GM18870 (cell line): ENCODE measurements around the gene SYNGR2.

Source experiments
- ATAC-seq: cut with Tn5 transposase; IDR thresholded peaks from one replicate; pipeline ENCODE4 v1.9.1; 2021; ENCODE audit warnings: moderate library complexity; ENCODE audit not compliant: unreplicated experiment

SYNGR2 gene, protein sequence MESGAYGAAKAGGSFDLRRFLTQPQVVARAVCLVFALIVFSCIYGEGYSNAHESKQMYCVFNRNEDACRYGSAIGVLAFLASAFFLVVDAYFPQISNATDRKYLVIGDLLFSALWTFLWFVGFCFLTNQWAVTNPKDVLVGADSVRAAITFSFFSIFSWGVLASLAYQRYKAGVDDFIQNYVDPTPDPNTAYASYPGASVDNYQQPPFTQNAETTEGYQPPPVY

DNA sequence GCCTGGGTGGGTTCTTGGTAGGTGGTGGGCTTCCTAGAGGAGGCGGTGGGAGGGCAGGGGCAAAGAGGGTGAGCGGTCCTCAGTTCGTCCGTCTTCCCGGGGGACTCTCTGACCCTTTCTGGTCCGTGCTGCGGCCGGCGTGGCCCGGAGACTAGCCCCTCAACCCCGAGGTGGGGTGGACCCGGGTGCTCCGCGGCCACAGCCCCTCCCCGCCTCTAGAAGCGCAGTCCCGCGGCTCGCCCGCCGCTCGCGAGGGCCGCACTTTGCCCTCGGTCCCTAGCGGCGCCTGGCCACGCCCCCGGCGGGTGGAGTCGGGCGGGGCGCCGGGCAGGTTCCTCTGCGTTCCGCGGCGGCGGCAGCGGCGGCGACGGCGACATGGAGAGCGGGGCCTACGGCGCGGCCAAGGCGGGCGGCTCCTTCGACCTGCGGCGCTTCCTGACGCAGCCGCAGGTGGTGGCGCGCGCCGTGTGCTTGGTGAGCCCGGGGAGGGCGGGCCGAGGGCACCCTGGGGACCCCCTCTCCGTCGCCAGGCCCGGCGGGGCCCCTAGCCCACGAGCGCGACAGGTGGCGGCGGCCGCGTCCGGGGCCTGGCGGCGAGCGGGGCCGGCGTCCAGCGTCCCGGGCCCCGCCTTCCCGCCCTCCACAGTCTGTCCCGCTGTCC is at the start of gene SYNGR2:
SYNGR2 (plus strand) TSS at position 340 of the 661 bp plus-strand sequence; CDS start at position 376, 36 bp downstream.
- ATAC-seq, result no peak

DNA sequence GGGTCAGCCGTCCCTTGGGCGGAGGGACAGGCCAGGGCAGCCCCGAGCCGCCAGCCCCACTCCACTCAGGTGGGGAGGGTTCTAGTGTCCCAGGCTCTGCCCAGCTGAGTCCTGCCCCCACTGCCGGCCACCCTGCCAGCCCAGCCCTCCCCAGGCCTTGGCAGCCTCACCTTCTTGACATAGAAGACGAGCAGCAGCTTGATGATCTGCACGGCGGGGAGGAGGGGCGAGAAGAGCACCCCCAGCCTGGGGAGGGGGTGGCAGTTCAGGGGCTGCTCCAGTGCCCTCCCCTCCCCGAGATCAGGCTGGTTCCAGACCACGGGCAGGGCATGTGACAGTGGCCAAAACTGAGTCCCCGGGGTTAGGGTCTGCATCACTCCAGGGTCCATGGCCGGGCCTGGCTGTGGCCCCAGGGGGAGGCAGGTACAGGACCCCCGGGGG is 49.6 kb upstream of the SYNGR2 start:
- no peak for ATAC-seq

- ATAC-seq, result no peak
Observed at GRCh38 chr17:78120537-78120936, 47.8 kb upstream of the SYNGR2 start.

GRCh38 chr17:78120971-78121800 is 47.2 kb upstream of the SYNGR2 start:
- no peak for ATAC-seq

DNA sequence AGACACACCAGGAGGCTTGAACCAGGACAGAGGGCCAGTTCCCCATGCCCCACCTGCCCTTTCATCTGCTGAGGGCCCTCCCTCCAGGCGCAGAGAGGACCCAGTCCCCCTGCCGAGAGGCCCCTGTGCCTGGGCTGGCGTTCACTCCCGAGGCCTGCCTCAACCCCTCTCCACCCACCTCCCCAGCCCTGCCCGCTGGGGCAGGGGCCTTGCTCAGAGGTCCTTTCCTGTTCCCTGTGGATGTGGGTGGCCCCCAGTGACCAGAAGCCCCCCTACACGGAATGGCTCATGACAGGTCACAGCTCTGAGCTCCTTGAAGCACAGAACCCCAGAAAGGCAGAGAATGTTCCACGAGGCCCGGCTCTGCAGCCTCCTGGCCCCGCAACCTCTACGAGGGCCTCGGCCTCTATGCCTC is 46.6 kb upstream of the SYNGR2 start:
- ATAC-seq, result no peak

GRCh38 chr17:78122216-78122930 is 46.0 kb upstream of the SYNGR2 start:
- ATAC-seq, result no peak

DNA sequence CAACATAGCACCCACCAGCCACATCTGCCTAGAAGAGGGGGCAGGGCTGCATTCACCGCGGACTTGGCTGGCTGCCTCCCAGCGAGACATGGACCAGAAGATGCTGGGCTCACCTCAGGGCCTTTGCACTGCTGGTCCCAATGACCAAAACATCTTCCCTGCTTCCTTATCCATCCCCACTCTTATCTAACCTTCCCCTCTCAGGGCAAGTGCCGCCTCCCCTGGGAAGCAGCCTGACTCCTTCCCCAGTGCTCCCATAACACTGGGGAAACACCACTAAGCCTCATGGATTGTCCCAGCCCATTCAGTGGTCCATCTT is 45.5 kb upstream of the SYNGR2 start:
- ATAC-seq, result no peak

DNA sequence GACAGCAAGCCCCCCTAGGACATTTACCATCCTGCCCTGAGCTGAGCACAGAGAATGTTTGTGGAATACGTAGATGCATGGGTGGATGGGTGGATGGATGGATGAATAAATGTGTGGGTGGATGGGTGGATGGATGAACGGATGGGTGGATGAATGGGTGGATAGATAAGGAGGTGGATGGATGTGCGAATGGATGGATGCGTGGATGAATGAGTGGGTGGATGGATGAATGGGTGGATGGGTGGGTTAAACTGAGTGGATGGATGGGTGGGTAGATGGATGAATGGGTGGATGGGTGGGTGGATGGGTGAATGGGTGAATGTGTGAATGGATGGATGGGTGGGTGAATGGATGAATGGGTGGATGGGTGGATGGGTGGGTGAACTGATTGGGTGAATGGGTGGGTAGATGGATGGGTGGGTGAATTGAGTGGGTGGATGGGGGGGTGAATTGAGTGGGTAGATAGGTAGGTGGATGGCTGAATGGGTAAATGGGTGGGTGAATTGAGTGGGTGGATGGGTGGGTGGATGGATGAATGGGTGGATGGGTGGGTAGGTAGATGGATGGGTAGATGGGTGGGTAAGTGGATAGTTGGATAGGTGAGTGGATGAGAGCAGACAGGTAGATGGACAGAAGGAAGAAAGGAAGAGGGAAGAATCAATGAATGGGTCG is 45.0 kb upstream of the SYNGR2 start:
- ATAC-seq, result no peak

DNA sequence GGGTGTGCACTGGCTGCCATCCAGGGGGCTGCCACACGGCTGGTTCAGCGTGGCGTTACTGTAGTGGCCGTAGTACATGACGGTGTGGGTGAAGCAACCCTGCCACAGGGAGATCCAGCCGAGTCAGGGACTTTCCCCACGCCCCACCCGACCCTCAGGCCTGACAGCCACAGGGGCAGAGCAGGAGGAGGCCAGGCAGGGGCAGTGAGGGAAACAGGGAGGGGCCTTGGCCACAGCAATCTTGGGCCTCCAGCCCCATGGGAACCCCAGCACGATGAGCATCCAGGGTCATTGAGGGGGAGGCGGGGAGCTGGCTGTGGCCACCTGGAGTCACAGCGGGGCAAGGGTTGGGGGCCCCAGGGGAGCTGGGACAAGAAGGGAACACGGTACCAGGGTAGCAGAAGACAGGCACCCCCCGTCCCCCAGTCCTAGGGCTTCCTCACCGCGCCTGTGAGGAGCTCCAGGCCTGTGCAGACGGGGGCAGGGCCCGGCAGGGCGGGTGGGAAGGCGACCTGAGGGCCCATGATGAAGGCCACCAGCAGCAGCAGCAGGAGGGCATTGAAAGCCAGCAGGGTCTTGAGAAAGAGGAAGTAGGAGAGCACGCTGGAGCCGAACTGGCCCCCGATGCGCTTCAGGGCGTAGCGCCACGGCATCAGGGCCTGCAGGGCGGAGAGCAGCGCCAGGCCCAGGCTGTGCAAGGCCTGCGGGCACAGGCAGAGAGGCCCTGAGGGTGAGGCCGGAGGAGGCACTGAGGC is 44.1 kb upstream of the SYNGR2 start:
- no peak for ATAC-seq

GRCh38 chr17:78124836-78125137 is 43.6 kb upstream of the SYNGR2 start:
- ATAC-seq, result no peak

GRCh38 chr17:78125138-78125913 is 43.1 kb upstream of the SYNGR2 start:
- no peak for ATAC-seq

DNA sequence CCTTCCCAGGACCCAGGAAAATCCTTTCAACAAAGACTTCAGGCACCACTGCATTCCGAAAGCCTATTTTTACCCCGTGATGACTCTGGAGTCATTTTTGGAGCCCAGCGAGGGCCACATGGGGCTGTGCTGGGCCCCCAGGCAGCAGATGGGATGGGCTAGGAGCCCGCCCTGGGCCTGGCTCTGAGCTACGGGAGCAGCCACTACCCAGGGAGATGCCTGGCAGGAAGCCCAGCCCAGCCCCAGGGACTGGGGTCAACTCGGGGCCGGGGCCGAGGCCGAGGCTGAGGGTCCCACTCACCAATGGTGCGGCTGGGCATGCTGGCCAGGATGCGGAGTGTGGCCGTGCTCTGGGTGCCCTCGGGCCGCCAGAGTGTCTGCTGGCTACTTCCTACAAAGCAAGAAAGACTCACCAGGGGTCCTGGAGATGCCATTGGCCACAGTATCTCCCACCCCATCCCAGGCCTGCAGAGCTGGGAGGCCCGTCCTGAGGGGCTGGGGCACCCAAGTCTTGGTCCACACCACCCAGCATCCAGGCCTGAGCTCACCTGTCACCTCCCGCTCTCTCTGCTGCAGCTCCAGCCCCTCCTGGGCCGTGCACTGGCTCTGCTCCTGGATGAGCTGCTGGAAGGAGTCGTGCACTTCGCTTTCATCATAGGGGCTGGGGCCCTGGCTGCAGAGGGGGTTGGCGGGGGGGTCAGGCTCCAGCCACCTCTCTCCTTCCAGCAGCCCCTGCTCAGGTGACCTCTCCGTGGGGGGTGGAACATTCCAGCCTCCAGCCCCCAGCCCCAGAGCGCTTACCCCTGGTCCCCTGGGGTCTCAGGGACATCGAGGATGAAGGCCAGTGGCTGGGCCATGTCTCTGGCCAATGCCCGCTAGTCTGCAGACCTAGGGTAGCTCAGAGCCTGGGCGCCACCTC is 42.1 kb upstream of the SYNGR2 start:
- no peak for ATAC-seq

GRCh38 chr17:78126895-78127238 is 41.5 kb upstream of the SYNGR2 start:
- no peak for ATAC-seq

DNA sequence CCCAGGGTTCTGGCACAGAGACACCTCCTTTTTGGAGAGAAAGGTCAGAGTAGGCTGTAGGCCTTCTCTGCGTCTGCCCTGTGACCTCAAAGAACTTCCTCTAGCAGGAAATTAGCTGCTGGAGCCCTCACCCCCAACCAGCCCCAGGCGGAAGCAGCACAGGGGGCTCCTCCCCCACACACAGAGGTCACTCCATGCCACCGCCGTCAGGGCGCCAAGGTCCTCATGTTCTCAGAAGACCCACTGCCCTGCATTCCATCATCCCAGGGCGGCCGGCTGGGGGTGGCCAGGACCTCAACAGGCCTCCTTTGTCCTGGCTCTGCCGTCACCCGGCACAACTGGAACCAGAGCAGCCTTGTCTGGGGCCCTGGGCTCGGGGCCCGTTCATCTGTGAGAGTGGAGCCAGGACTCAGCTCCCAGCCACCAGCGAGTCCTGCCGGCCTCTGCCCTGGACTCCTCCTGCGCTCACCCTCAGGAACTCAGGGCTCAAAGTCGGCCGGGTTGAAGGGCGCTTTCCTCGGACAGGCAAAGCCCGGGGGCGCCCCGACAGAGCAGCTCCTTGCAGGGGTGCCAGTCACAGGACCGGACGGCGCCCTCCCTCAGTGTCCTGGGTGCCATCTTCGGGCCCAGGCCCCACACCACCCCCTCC is 41.0 kb upstream of the SYNGR2 start:
- no peak for ATAC-seq

DNA sequence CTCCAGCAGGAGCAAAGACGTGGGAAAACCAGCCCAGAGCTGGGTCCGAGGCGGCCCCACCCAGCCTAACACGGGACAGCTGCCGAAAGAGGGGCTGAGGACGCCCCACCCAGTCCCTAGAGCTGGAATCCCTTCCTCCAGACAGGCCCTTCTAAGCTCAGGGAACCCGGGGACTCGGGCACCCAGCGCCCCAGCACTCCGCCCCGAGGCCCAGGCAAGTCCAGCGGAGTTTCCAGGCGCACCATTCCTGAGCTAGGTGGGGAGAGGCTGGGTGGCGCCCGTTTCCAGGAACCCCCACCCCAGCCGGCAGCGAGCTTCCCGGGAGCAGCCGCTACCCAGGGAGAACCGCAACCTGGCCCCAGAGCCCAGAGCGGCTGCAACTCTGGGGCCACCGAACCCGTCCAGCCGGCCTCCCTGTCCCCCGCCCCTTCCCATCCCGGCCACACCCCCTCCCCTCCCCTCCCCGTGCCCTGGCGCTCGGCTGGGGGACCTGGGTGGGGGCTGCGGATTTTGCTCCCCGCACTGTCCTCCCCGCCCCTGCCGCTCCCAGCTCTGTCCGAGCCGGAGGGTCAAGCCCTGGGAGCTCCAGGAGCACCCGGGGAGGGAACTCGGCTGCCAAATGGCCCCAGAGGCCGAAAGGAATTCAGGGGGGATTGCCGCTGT is 40.4 kb upstream of the SYNGR2 start:
- no peak for ATAC-seq

DNA sequence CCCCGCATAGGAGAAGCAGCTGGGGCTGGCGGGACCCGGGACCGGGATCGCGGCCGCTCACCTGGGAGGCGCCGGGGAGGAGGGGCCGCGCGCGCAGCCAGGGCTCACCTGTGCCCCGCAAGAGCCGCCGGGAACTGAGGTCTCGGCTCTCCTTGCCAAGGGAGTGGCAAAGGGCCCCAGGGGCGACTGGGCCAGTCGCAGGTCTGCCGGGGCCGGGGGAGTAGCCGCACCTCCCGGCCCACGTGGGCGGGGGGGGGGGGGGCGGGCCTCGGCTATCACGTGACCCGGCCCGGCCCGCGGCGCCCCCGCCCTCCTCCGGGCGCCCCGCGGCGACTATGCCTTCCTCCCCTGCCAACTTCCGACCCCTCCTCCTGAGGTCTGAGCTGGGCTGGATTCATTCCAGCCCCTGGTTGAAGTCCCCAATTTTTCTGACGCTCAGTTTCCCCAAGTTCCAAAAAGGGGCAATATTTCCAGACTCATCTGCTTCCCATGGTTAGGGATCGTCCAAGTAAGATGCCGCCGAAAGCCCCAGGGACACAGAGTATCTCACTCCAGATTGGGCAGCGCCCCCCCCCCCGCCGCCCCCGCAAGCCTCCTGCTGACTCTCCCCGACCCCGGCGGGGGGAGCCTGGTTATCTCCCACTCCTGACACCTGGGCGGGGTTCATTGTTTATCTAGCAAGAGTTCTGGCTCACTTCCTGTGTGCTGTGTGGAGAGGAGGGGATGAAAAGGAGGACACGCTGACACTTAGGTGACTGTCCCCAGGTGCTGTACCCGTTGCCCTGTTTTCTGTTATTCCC is 39.6 kb upstream of the SYNGR2 start, which contains the start of gene TMC6:
TMC6 (minus strand) TSS at position 205 of the 800 bp plus-strand sequence. CDS start 1,923 bp downstream, outside the sequence.
- no peak for ATAC-seq
